ENCODE results near the gene DTX1.

The DTX1 gene

GRCh38 chr12:113072136-113072535 is 15.6 kb downstream of the DTX1 start:
- TF ChIP-seq CTCF (IDR thresholded peaks at IDR 0.05; ENCODE audit: low read depth, low read length): no peak
- H3K4me3 ChIP-seq (ENCODE audit: low read depth, low read length): no peak overlapping the region

- no peak overlapping the region for H3K4me3 ChIP-seq (ENCODE audit: low read depth, low read length)
- no peak for TF ChIP-seq CTCF (IDR thresholded peaks at IDR 0.05; ENCODE audit: low read depth, low read length)
Measured at GRCh38 chr12:113073586-113073985, 17.1 kb downstream of the DTX1 start.

- no peak for TF ChIP-seq CTCF (IDR thresholded peaks at IDR 0.05; ENCODE audit: low read depth, low read length)
- H3K4me3 ChIP-seq (ENCODE audit: low read depth, low read length): no peak overlapping the region
Measured at GRCh38 chr12:113075137-113075683, 18.7 kb downstream of the DTX1 start.

- no peak for TF ChIP-seq CTCF (IDR thresholded peaks at IDR 0.05; ENCODE audit: low read depth, low read length)
- H3K4me3 ChIP-seq (ENCODE audit: low read depth, low read length): no peak overlapping the region
Measured at GRCh38 chr12:113077057-113077858, 20.7 kb downstream of the DTX1 start.

GRCh38 chr12:113077859-113078255 is 21.3 kb downstream of the DTX1 start:
- H3K4me3 ChIP-seq (ENCODE audit: low read depth, low read length): no peak overlapping the region

GRCh38 chr12:113081873-113082272 is 25.3 kb downstream of the DTX1 start:
- no peak for TF ChIP-seq CTCF (IDR thresholded peaks at IDR 0.05; ENCODE audit: low read depth, low read length)
- H3K4me3 ChIP-seq (ENCODE audit: low read depth, low read length): no peak overlapping the region

More at GRCh38 chr12:113077859-113078255, 21.3 kb downstream of the DTX1 start:
- TF ChIP-seq CTCF (IDR thresholded peaks at IDR 0.05; ENCODE audit: low read depth, low read length): no peak

GRCh38 chr12:113082486-113083148 is 26.1 kb downstream of the DTX1 start:
- no peak for TF ChIP-seq CTCF (IDR thresholded peaks at IDR 0.05; ENCODE audit: low read depth, low read length)
- H3K4me3 ChIP-seq (ENCODE audit: low read depth, low read length): no peak overlapping the region

Data from WI38 (cell line).